Kidney (tissue), 14 donors: ENCODE results near the gene BDH1. TPM values are rescaled to one million over a fixed set of nuclear protein-coding genes. Genes with fewer than 3 reads are reported as not detected.

Source experiments
- DNase-seq, 5 donors: peaks; one replicate each; pipeline ENCODE4 v3.0.0-alpha.2; 2013 to 2020
- FAIRE-seq: peaks from 2 replicates; lab custom pipeline; 2012; peaks lifted over from hg19 to GRCh38; lab: Jason Lieb, UNC
- H3K27ac ChIP-seq, 2 donors: one replicate each; pipeline ENCODE4 v1.7.0; 2013; ENCODE audit warnings: low read depth in 2 of 2, low read length in 2 of 2, inconsistent platforms in 1 of 2
- H3K27me3 ChIP-seq: one replicate; pipeline ENCODE4 v1.7.1; 2013; ENCODE audit warnings: low read length, inconsistent platforms; ENCODE audit not compliant: control insufficient read depth, insufficient read depth
- H3K36me3 ChIP-seq, 3 donors: one replicate each; pipeline versions ENCODE4 v1.7.0 to v1.7.1; 2013; ENCODE audit warnings: low read length in 3 of 3, control low read depth in 1 of 3, inconsistent platforms in 1 of 3; ENCODE audit not compliant: insufficient read depth in 3 of 3, control insufficient read depth in 2 of 3
- H3K4me1 ChIP-seq, 3 donors: one replicate each; pipeline versions ENCODE4 v1.7.0 to v1.7.1; 2013; ENCODE audit warnings: low read length in 3 of 3, inconsistent platforms in 1 of 3, low read depth in 1 of 3; ENCODE audit not compliant: control insufficient read depth in 2 of 3, insufficient read depth in 2 of 3
- H3K4me3 ChIP-seq, 3 donors: one replicate each; pipeline versions ENCODE4 v1.7.0 to v1.8.1; 2013; ENCODE audit warnings: low read length in 3 of 3, control low read depth in 1 of 3, inconsistent platforms in 1 of 3
- H3K9ac ChIP-seq, 3 donors: one replicate each; pipeline versions ENCODE4 v1.7.0 to v1.7.1; 2013; ENCODE audit warnings: low read length in 3 of 3, control low read depth in 1 of 3, inconsistent platforms in 1 of 3
- H3K9me3 ChIP-seq, 3 donors: one replicate each; pipeline versions ENCODE4 v1.7.0 to v1.7.1; 2013; ENCODE audit warnings: low read length in 3 of 3, control low read depth in 1 of 3, inconsistent platforms in 1 of 3; ENCODE audit not compliant: control insufficient read depth in 2 of 3, insufficient read depth in 1 of 3
- CTCF ChIP-seq: IDR thresholded peaks from 3 replicates; pipeline ENCODE4 v1.5.1; 2012; ENCODE audit warnings: mild to moderate bottlenecking, moderate library complexity, borderline replicate concordance; ENCODE audit not compliant: insufficient read depth; ENCODE audit errors: extremely low read depth
- intact Hi-C: fragments of 100-400 bp; cut with DNase I; formaldehyde crosslinking; loops from one replicate; pipeline ENCODE4 v1.11.1; 2022
- polyA plus RNA-seq: library from polyadenylated mRNA; stranded (reverse); fragments of 350-450 nt; fragmentation: Illumina TruSeq; extraction: RNeasy Lipid Tissue Mini Kit (QIAGEN cat#74804); gene quantifications from one replicate; pipeline ENCODE4 v1.2.3, GENCODE V29; 2014; ENCODE audit warnings: low read depth, low replicate concordance; ENCODE audit not compliant: insufficient read depth
- total RNA-seq: library from RNA; stranded (reverse); fragmentation: NEBNext Ultra II Directional; extraction: Animal tissue kit (Norgen Biotek cat#: 25700); gene quantifications from one replicate; pipeline ENCODE4 v1.2.1, GENCODE V29; 2021
- donor health status: control.
- donor health status: control.
- donor health status: control.
- donor health status: control.
- donor health status: control.
- donor health status: DM: yes; HTN: yes; CAD: no.
- donor health status: Normal renal cell carcinoma (clear cell type).

The BDH1 gene
- total and polyA plus RNA-seq, 2 donors from 2014 or later, result 21.2 to 49.6 TPM

GRCh38 chr3:197500812-197501211 is 55.0 kb downstream of the BDH1 start:
- Histone ChIP-seq H3K4me3 (no peak overlapping the region), H3K9me3 (no peaks in the 10 kb centered on the region), H3K27ac (no peak overlapping the region), H3K36me3 (no peaks in the 10 kb centered on the region), H3K4me1 (peaks cover 0 to 2% (median 0%) of the 10 kb centered on the region in 3 donors), H3K27me3 (no peaks in the 10 kb centered on the region), H3K9ac (no peak overlapping the region)
- FAIRE-seq (no peak), DNase-seq (no peak)
- TF ChIP-seq CTCF, result no peak
- intact Hi-C loops, result loop anchor here (10.0 kb wide), 1 partner anchor 226 kb away; no protein-coding TSS in a partner anchor

- Histone ChIP-seq H3K27ac (no peak overlapping the region), H3K4me1 (peaks cover 0 to 2% (median 0%) of the 10 kb centered on the region in 3 donors), H3K27me3 (no peaks in the 10 kb centered on the region), H3K4me3 (no peak overlapping the region), H3K9me3 (no peaks in the 10 kb centered on the region), H3K9ac (no peak overlapping the region), H3K36me3 (no peaks in the 10 kb centered on the region)
- intact Hi-C loops, result no loop called here
- TF ChIP-seq CTCF, result no peak
- DNase-seq (no peak), FAIRE-seq (no peak)
Observed at GRCh38 chr3:197499427-197499826, 56.3 kb downstream of the BDH1 start.

DNA sequence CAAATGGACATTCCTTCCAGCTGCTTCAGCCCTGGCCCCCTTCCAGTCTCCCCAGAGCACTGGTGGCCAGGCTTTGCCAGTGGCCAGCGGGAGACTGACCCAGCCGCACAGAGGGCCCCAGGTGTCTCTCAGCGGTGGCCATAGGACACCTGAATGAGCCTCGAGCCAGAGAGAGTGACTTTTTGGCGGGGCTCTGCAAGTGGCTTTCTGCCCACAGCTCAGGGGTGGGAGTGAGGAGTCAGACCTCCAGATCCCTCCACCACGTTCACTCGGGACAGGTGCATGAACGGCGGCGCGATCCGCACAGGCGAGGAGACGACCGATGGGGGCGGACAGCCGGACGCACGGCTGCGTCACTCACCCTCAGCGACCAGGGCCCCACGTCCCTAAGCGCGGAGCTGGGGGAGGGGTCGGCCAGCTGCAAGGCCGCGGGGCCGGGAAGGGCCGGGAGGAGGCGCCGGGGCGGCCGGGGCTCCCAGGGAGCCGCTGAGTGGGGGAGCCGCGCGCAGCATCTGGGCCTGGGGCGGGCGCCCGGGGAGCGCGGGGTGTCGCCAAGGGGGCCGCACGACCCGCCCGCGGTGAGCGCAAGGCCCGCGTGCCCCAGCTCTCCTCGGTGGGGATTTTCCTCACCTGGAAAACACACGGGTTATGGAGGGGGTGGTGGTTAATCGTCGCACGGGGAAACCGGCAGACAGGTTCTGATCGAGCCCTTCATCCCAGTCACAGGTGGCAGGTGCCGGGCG is 57.1 kb downstream of the BDH1 start:
- H3K27me3 ChIP-seq, result no peaks in the 10 kb centered on the region
- FAIRE-seq (no peak), DNase-seq (no peak)
- H3K4me1 ChIP-seq, result peaks cover 0 to 2% (median 0%) of the 10 kb centered on the region in 3 donors
- H3K9ac ChIP-seq, result no peak overlapping the region
- H3K36me3 ChIP-seq, result no peaks in the 10 kb centered on the region
- H3K9me3 ChIP-seq, result no peaks in the 10 kb centered on the region
- no peak overlapping the region for H3K27ac ChIP-seq
- no peak for TF ChIP-seq CTCF
- H3K4me3 ChIP-seq, result no peak overlapping the region
- intact Hi-C loops, result no loop called here

DNA sequence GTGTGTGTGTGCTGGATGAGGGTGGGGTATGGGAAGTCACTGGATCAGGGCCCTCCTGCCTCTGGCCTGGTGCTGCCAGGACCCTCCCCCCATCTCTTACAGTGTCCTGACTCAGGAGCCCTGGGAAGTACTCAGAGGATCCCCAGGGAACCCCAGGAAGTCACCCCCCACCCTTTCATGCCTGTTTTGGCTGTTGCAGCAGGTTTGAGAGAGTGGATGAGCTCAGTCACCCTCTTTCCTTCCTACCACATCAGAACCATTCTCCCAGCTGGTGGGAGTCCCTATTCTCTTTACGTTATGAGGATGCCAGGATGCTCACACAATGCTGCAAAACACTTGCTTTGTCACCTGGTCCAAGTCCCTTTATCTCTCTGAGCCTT is 59.0 kb downstream of the BDH1 start:
- Histone ChIP-seq H3K27ac (no peak overlapping the region), H3K4me3 (no peak overlapping the region), H3K9me3 (no peaks in the 10 kb centered on the region), H3K36me3 (no peaks in the 10 kb centered on the region), H3K9ac (no peak overlapping the region), H3K4me1 (peaks cover 0 to 2% (median 0%) of the 10 kb centered on the region in 3 donors), H3K27me3 (no peaks in the 10 kb centered on the region)
- DNase-seq, result no peak
- intact Hi-C loops, result no loop called here
- FAIRE-seq, result no peak
- TF ChIP-seq CTCF, result no peak
